Measurements from ENCODE around the gene RAD18. TPM values are rescaled to one million over a fixed set of nuclear protein-coding genes. Genes with fewer than 3 reads are reported as not detected.
A peak's percentile ranks its signal among the peaks of the same experiment; 100 is the strongest.

The RAD18 gene
- total RNA-seq, 2 experiments from 2014 or later = 47.4 to 50.3 TPM

DNA sequence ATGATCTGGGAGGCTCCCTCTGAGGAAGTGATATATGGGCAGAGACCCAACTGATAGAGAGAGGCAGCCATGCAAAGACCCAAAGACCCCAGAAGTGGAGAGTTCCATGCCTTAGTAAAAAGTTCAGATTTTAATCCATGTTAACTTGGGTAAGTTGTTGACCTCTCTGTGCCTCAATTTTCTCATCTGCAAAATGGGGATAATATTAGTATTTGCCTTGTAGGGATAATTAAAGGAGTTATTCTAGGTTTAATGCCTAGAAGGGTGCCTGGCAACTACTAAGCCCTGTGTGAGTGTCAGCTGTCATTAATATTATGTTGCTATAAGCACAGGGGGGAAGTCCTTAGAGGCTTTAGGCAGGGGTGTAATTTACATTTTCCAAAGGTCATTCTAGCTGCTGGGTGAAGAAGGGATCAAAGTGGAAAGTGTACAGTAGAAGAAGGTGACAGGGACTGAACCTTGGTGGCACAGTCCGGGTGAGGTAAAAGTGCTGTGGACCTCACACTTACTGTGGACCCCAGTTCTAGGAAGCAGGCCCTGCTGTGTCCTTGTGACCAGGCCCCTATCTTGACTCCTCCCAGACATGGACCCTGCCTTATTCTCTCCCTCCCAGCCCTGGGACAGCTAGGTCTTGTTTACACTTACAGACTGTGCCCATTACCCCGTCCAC is 3.0 kb upstream of the RAD18 start:
- ChIA-PET POLR2A (interaction anchor here (0.9 kb wide), 1 partner anchor 430 kb away, joined by 3 read pairs; no protein-coding TSS in a partner anchor), CTCF (interaction anchor here (0.9 to 1.6 kb wide), 5 partner anchors 21 to 338 kb away, joined by 3 to 10 read pairs (median 4); no protein-coding TSS in a partner anchor)
- Mint-ChIP-seq H3K4me1 (ENCODE audit: low read depth) (peaks cover 16% of the 10 kb centered on the region), H3K36me3 (ENCODE audit: low read depth) (peaks cover 7% of the 10 kb centered on the region), H3K9me3 (no peaks in the 10 kb centered on the region), H3K27ac (no peak overlapping the region), H3K27me3 (peaks cover 4% of the 10 kb centered on the region), H3K4me3 (no peak overlapping the region)
- intact Hi-C loops (cut with micrococcal nuclease) = no loop called here
- TF ChIP-seq, protein P1, sequence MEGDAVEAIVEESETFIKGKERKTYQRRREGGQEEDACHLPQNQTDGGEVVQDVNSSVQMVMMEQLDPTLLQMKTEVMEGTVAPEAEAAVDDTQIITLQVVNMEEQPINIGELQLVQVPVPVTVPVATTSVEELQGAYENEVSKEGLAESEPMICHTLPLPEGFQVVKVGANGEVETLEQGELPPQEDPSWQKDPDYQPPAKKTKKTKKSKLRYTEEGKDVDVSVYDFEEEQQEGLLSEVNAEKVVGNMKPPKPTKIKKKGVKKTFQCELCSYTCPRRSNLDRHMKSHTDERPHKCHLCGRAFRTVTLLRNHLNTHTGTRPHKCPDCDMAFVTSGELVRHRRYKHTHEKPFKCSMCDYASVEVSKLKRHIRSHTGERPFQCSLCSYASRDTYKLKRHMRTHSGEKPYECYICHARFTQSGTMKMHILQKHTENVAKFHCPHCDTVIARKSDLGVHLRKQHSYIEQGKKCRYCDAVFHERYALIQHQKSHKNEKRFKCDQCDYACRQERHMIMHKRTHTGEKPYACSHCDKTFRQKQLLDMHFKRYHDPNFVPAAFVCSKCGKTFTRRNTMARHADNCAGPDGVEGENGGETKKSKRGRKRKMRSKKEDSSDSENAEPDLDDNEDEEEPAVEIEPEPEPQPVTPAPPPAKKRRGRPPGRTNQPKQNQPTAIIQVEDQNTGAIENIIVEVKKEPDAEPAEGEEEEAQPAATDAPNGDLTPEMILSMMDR (IDR thresholded peaks at IDR 0.05) = no peak
- no peak for ATAC-seq
- no peak for DNase-seq

DNA sequence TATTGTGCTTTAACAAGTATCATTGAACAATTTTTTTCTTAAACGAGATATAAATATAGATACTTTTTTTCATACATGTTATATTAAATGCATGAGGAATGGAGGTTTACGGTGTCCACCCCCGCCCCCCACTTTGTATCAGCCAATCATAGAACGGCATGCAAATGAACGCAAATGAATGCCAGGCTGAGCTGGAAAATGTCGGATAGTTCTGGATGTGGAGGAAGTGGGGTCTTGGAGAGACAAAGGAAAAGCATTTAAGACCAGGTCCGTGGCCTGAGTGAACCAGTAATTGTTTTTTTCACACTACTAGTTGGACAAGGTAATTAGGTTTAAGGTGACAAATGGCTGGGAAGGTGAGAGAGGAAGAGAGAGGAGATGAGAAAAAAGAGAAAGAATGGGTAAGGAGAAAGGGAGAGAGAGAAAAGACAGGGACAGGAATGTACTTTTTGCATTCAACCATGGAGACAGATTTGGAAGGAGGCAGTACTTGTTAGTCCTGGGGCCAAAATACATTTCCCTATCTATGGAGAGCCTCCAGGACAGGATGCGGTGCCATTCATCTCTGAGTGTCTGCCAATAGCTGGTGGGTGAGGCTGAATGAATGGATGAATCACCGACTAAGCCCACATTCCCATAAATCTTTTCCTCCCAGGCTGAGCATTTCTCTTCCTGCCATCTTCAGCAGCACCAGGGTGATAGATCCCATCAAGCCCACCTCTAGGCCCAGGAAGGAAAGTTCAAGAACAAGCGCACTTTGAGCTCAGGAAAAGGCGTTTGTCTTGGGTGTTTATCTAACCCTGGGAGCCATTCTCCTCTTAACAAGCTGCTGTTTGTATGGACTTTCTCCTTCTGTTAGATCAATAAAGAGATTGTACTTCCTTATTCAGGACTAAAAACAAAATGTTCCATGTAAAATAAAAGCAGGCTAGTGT is 1.4 kb upstream of the RAD18 start:
- no peak for DNase-seq
- Mint-ChIP-seq H3K36me3 (ENCODE audit: low read depth) (peaks cover 16% of the 10 kb centered on the region), H3K4me3 (no peak overlapping the region), H3K27ac (no peak overlapping the region), H3K27me3 (peaks cover 4% of the 10 kb centered on the region), H3K4me1 (ENCODE audit: low read depth) (peaks cover 24% of the 10 kb centered on the region), H3K9me3 (no peaks in the 10 kb centered on the region)
- ATAC-seq = no peak
- TF ChIP-seq, protein P1 (IDR thresholded peaks at IDR 0.05) = no peak
- ChIA-PET CTCF (interaction anchor here (1.1 to 1.3 kb wide), 2 partner anchors 23 to 338 kb away, joined by 3 to 6 read pairs; no protein-coding TSS in a partner anchor), POLR2A (interaction anchor here (1.1 kb wide), 1 partner anchor 12 kb away, joined by 3 read pairs; no protein-coding TSS in a partner anchor)
- intact Hi-C loops (cut with micrococcal nuclease) = no loop called here

DNA sequence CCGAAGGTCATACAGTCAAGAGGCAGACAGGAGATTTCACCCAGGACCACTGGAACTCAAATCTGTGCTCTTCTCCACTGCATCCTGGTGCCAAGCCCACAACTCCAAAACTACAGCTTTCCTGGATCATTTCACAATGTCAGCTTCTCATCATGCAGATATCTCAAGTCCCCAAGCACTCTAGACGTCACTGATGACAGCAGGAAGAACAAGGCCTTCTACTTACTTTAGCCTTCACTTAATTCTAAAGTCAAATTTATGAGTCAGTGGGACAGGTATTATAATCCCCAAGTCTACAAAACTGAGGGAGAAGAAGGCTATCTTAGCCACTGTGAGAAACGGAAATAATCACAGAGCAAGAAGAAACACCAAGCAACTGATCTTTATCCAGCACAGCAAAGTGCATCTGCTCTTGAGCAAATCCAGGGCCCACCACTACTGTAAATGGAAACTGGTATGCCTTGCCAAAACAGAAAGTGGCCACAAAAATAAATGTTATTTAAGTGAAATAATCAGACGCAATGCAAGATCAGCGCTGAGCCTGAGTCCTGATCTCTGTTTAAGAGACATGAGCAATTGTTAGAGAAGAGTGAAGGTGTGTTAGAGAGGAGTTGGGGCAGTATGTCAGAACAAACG is 928 bp downstream of the RAD18 start:
- Mint-ChIP-seq H3K27me3 (no peaks in the 10 kb centered on the region), H3K36me3 (ENCODE audit: low read depth) (peaks cover 32% of the 10 kb centered on the region), H3K4me3 (peak overlapping the region; percentile 84), H3K27ac (peak overlapping the region; percentile 95), H3K9me3 (no peaks in the 10 kb centered on the region), H3K4me1 (ENCODE audit: low read depth) (peaks cover 32% of the 10 kb centered on the region)
- ChIA-PET POLR2A (interaction anchor here (0.7 to 1.8 kb wide), 4 partner anchors 8 to 400 kb away, joined by 3 to 6 read pairs (median 4); partner anchors contain the start of gene THUMPD3), CTCF (interaction anchor here (1.2 to 1.6 kb wide), 3 partner anchors 9 to 340 kb away, joined by 3 to 5 read pairs (median 5); no protein-coding TSS in a partner anchor)
- DNase-seq = no peak
- ATAC-seq = no peak
- intact Hi-C loops (cut with micrococcal nuclease) = no loop called here
- TF ChIP-seq, protein P1 (IDR thresholded peaks at IDR 0.05) = no peak

DNA sequence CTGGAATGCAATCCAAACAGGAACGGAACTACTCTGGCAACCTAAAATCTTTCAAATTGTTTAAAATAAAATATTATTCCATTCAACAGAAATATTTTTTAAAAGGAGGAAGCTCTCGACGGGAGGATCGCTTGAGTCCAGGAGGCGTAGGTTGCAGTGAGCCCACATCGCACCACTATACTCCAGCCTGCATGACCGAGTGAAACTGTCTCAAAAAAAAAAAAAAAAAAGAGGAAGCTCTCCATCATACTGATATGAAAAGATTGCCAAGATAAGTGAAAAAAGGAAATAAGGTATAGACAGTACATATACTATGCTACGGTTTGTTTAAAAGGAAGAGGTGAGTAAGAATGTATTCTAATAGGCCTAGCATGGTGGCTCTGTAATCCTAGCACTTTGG is 3.6 kb downstream of the RAD18 start:
- Mint-ChIP-seq H3K9me3 (no peaks in the 10 kb centered on the region), H3K27me3 (no peaks in the 10 kb centered on the region), H3K27ac (no peak overlapping the region), H3K4me3 (no peak overlapping the region), H3K36me3 (ENCODE audit: low read depth) (peaks cover 53% of the 10 kb centered on the region), H3K4me1 (ENCODE audit: low read depth) (peaks cover 32% of the 10 kb centered on the region)
- ChIA-PET CTCF (no interaction called here), POLR2A (no interaction called here)
- TF ChIP-seq, protein P1 (IDR thresholded peaks at IDR 0.05) = no peak
- no peak for DNase-seq
- intact Hi-C loops (cut with micrococcal nuclease) = no loop called here
- ATAC-seq = no peak
